ENCODE data around the gene GIMAP2. TPM values are rescaled to one million over a fixed set of nuclear protein-coding genes. Genes with fewer than 3 reads are reported as not detected.
"Not testable (repeated sequence)": the region's sequence is repeated elsewhere in the genome, so short reads cannot be mapped to it uniquely, and the experiment has no call there.

The GIMAP2 gene
- total RNA-seq, result 10 to 100 TPM; 29.1 to 44.9 TPM

GRCh38 chr7:150685219-150686029, at the start of gene GIMAP2:
GIMAP2 (plus strand) TSS chr7:150685706; CDS start chr7:150687060, 1,354 bp downstream.
- peaks cover 46% of the 10 kb centered on the region for H3K36me3 Mint-ChIP-seq (ENCODE audit: low read depth)
- peaks cover 18% of the 10 kb centered on the region for H3K9me3 Mint-ChIP-seq
- peak within 1 kb of the TSS; percentile 98 for H3K27ac Mint-ChIP-seq
- no peaks in the 10 kb centered on the region for H3K27me3 Mint-ChIP-seq
- H3K4me1 Mint-ChIP-seq, result peaks cover 60% of the 10 kb centered on the region
- ATAC-seq (replicated peaks), result peak; percentile 86
- peak within 1 kb of the TSS; percentile 99 for H3K4me3 Mint-ChIP-seq

- peaks cover 22% of the 10 kb centered on the region for H3K9me3 Mint-ChIP-seq
These were observed 43.7 kb upstream of the GIMAP2 start for GRCh38 chr7:150641854-150642253.

GRCh38 chr7:150642926-150643325, 42.6 kb upstream of the GIMAP2 start:
- H3K4me1 Mint-ChIP-seq, result peaks cover 25% of the 10 kb centered on the region

More at GRCh38 chr7:150641854-150642253, 43.7 kb upstream of the GIMAP2 start:
- Mint-ChIP-seq H3K27me3 (no peaks in the 10 kb centered on the region), H3K27ac (no peak overlapping the region), H3K4me1 (peaks cover 32% of the 10 kb centered on the region), H3K36me3 (ENCODE audit: low read depth) (no peaks in the 10 kb centered on the region), H3K4me3 (no peak overlapping the region)
- ATAC-seq (replicated peaks), result no peak

GRCh38 chr7:150645259-150646020, 40.1 kb upstream of the GIMAP2 start:
- Mint-ChIP-seq H3K4me3 (peak overlapping the region; percentile 41), H3K27me3 (no peaks in the 10 kb centered on the region), H3K9me3 (peaks cover 15% of the 10 kb centered on the region), H3K36me3 (ENCODE audit: low read depth) (no peaks in the 10 kb centered on the region), H3K4me1 (peaks cover 34% of the 10 kb centered on the region), H3K27ac (peak overlapping the region; percentile 79)
- ATAC-seq (replicated peaks), result no peak

More at GRCh38 chr7:150642926-150643325, 42.6 kb upstream of the GIMAP2 start:
- ATAC-seq (replicated peaks), result no peak
- Mint-ChIP-seq H3K4me3 (no peak overlapping the region), H3K27ac (no peak overlapping the region), H3K36me3 (ENCODE audit: low read depth) (no peaks in the 10 kb centered on the region), H3K9me3 (peaks cover 21% of the 10 kb centered on the region), H3K27me3 (no peaks in the 10 kb centered on the region)

- ATAC-seq (replicated peaks), result peak; percentile 58
- H3K9me3 Mint-ChIP-seq, result peaks cover 15% of the 10 kb centered on the region
- H3K4me1 Mint-ChIP-seq, result peaks cover 33% of the 10 kb centered on the region
- H3K36me3 Mint-ChIP-seq (ENCODE audit: low read depth), result no peaks in the 10 kb centered on the region
- H3K27me3 Mint-ChIP-seq, result no peaks in the 10 kb centered on the region
- H3K4me3 Mint-ChIP-seq, result peak overlapping the region; percentile 48
- peak overlapping the region; percentile 87 for H3K27ac Mint-ChIP-seq
These were observed 37.0 kb upstream of the GIMAP2 start for GRCh38 chr7:150648353-150649079.

- H3K4me3 Mint-ChIP-seq, result peak overlapping the region; percentile 48
- H3K27me3 Mint-ChIP-seq, result no peaks in the 10 kb centered on the region
- H3K9me3 Mint-ChIP-seq, result peaks cover 15% of the 10 kb centered on the region
- peaks cover 35% of the 10 kb centered on the region for H3K4me1 Mint-ChIP-seq
- no peak for ATAC-seq (replicated peaks)
- H3K27ac Mint-ChIP-seq, result peak overlapping the region; percentile 87
- no peaks in the 10 kb centered on the region for H3K36me3 Mint-ChIP-seq (ENCODE audit: low read depth)
These were observed 36.5 kb upstream of the GIMAP2 start for GRCh38 chr7:150649080-150649385.

- Mint-ChIP-seq H3K9me3 (peaks cover 4% of the 10 kb centered on the region), H3K4me1 (peaks cover 7% of the 10 kb centered on the region), H3K4me3 (no peak overlapping the region), H3K36me3 (ENCODE audit: low read depth) (no peaks in the 10 kb centered on the region), H3K27ac (no peak overlapping the region), H3K27me3 (no peaks in the 10 kb centered on the region)
- ATAC-seq (replicated peaks), result no peak
These were observed 30.8 kb upstream of the GIMAP2 start for GRCh38 chr7:150654692-150655091.

GRCh38 chr7:150656047-150656446, 29.5 kb upstream of the GIMAP2 start:
- Mint-ChIP-seq H3K36me3 (ENCODE audit: low read depth) (no peaks in the 10 kb centered on the region), H3K4me3 (no peak overlapping the region), H3K9me3 (peaks cover under 1% of the 10 kb centered on the region), H3K27ac (no peak overlapping the region), H3K4me1 (peaks cover 13% of the 10 kb centered on the region), H3K27me3 (no peaks in the 10 kb centered on the region)
- no peak for ATAC-seq (replicated peaks)

GRCh38 chr7:150657526-150657925, 28.0 kb upstream of the GIMAP2 start:
- no peaks in the 10 kb centered on the region for H3K9me3 Mint-ChIP-seq
- peaks cover 17% of the 10 kb centered on the region for H3K4me1 Mint-ChIP-seq
- no peaks in the 10 kb centered on the region for H3K27me3 Mint-ChIP-seq
- no peak overlapping the region for H3K4me3 Mint-ChIP-seq
- H3K36me3 Mint-ChIP-seq (ENCODE audit: low read depth), result no peaks in the 10 kb centered on the region
- ATAC-seq (replicated peaks), result no peak
- no peak overlapping the region for H3K27ac Mint-ChIP-seq

GRCh38 chr7:150660939-150661613, 24.4 kb upstream of the GIMAP2 start:
- Mint-ChIP-seq H3K9me3 (no peaks in the 10 kb centered on the region), H3K27ac (no peak overlapping the region), H3K27me3 (no peaks in the 10 kb centered on the region), H3K4me3 (peak overlapping the region; percentile 9), H3K4me1 (peaks cover 38% of the 10 kb centered on the region), H3K36me3 (ENCODE audit: low read depth) (no peaks in the 10 kb centered on the region)
- no peak for ATAC-seq (replicated peaks)

GRCh38 chr7:150662821-150663220, 22.7 kb upstream of the GIMAP2 start:
- H3K4me1 Mint-ChIP-seq, result peaks cover 49% of the 10 kb centered on the region
- H3K27me3 Mint-ChIP-seq; ATAC-seq (replicated peaks); H3K36me3 Mint-ChIP-seq (ENCODE audit: low read depth); H3K9me3 Mint-ChIP-seq: not testable (repeated sequence)
- H3K27ac Mint-ChIP-seq, result peak overlapping the region; percentile 85
- peak overlapping the region; percentile 63 for H3K4me3 Mint-ChIP-seq

GRCh38 chr7:150663802-150664494, 21.6 kb upstream of the GIMAP2 start:
- peak; percentile 11 for ATAC-seq (replicated peaks)
- peaks cover 57% of the 10 kb centered on the region for H3K4me1 Mint-ChIP-seq

GRCh38 chr7:150665089-150665748, 20.3 kb upstream of the GIMAP2 start:
- Mint-ChIP-seq H3K36me3 (ENCODE audit: low read depth) (no peaks in the 10 kb centered on the region), H3K27me3 (no peaks in the 10 kb centered on the region), H3K9me3 (no peaks in the 10 kb centered on the region), H3K4me3 (peak overlapping the region; percentile 63), H3K4me1 (peaks cover 61% of the 10 kb centered on the region), H3K27ac (peak overlapping the region; percentile 85)
- ATAC-seq (replicated peaks), result peak; percentile 49

More at GRCh38 chr7:150663802-150664494, 21.6 kb upstream of the GIMAP2 start:
- Mint-ChIP-seq H3K36me3 (ENCODE audit: low read depth) (no peaks in the 10 kb centered on the region), H3K27ac (peak overlapping the region; percentile 85), H3K4me3 (peak overlapping the region; percentile 63), H3K9me3 (no peaks in the 10 kb centered on the region), H3K27me3 (no peaks in the 10 kb centered on the region)

All from activated T-helper 17 cell treated with anti-CD3 and anti-CD28 coated beads, Interleukin-2, amount 50 U/mL, for 72 hours (primary cell).